Measurements from ENCODE around the gene HFE.
A peak's percentile ranks its signal among the peaks of the same experiment; 100 is the strongest.

The HFE gene

GRCh38 chr6:26120807-26121140 lies 33.5 kb downstream of the HFE start:
- no peak overlapping the region for H3K56ac ChIP-seq (ENCODE audit: low read length)
- H3K36me3 ChIP-seq (ENCODE audit: control insufficient read depth, insufficient read depth, low read length) = no peaks in the 10 kb centered on the region
- no peaks in the 10 kb centered on the region for H3K27me3 ChIP-seq (ENCODE audit: insufficient read depth, low read length, poor library complexity)
- WGBS (ENCODE audit: extremely low coverage, insufficient coverage, low lambda C conversion rate) = no CpG with 5 or more reads among the region's 3 CpGs
- no peak overlapping the region for H3K4me2 ChIP-seq (ENCODE audit: low read length)
- H3K27ac ChIP-seq (ENCODE audit: low read depth, low read length) = no peak overlapping the region
- H3K4ac ChIP-seq (ENCODE audit: low read depth, low read length) = no peak overlapping the region
- no peak overlapping the region for H3K4me3 ChIP-seq (ENCODE audit: low read length)
- H3K4me1 ChIP-seq (ENCODE audit: control insufficient read depth, low read depth, low read length) = no peaks in the 10 kb centered on the region
- H2BK15ac ChIP-seq (replicated peaks; ENCODE audit: low read depth) = no peak overlapping the region
- H4K8ac ChIP-seq (ENCODE audit: low read depth, low read length) = no peak overlapping the region
- no peak overlapping the region for H4K5ac ChIP-seq (ENCODE audit: low read length)
- peaks cover 15% of the 10 kb centered on the region for H3K79me2 ChIP-seq (ENCODE audit: control insufficient read depth, insufficient read depth, low read length)
- DNase-seq = no peak
- H2BK5ac ChIP-seq (ENCODE audit: low read length) = no peak overlapping the region
- H2AK5ac ChIP-seq (ENCODE audit: low read length) = no peak overlapping the region
- H3K18ac ChIP-seq (ENCODE audit: low read length) = no peak overlapping the region
- H3K9ac ChIP-seq (ENCODE audit: low read length) = no peak overlapping the region
- H3K23ac ChIP-seq (ENCODE audit: low read length) = no peak overlapping the region
- H2BK120ac ChIP-seq (ENCODE audit: low read depth, low read length) = no peak overlapping the region
- no peaks in the 10 kb centered on the region for H3K79me1 ChIP-seq (ENCODE audit: low read length)

GRCh38 chr6:26121141-26122004 lies 34.1 kb downstream of the HFE start:
- no peak overlapping the region for H3K18ac ChIP-seq (ENCODE audit: low read length)
- no peak overlapping the region for H3K4me2 ChIP-seq (ENCODE audit: low read length)
- H4K8ac ChIP-seq (ENCODE audit: low read depth, low read length) = peak overlapping the region; percentile 56
- WGBS (ENCODE audit: extremely low coverage, insufficient coverage, low lambda C conversion rate) = no CpG with 5 or more reads among the region's 18 CpGs
- H3K36me3 ChIP-seq (ENCODE audit: control insufficient read depth, insufficient read depth, low read length) = no peaks in the 10 kb centered on the region
- H3K79me2 ChIP-seq (ENCODE audit: control insufficient read depth, insufficient read depth, low read length) = peaks cover 20% of the 10 kb centered on the region
- H3K23ac ChIP-seq (ENCODE audit: low read length) = no peak overlapping the region
- H3K27ac ChIP-seq (ENCODE audit: low read depth, low read length) = no peak overlapping the region
- no peaks in the 10 kb centered on the region for H3K27me3 ChIP-seq (ENCODE audit: insufficient read depth, low read length, poor library complexity)
- no peak overlapping the region for H3K4me3 ChIP-seq (ENCODE audit: low read length)
- DNase-seq = no peak
- H2BK120ac ChIP-seq (ENCODE audit: low read depth, low read length) = no peak overlapping the region
- H2AK5ac ChIP-seq (ENCODE audit: low read length) = no peak overlapping the region
- no peak overlapping the region for H4K5ac ChIP-seq (ENCODE audit: low read length)
- no peaks in the 10 kb centered on the region for H3K4me1 ChIP-seq (ENCODE audit: control insufficient read depth, low read depth, low read length)
- peak overlapping the region; percentile 2 for H3K4ac ChIP-seq (ENCODE audit: low read depth, low read length)
- H3K79me1 ChIP-seq (ENCODE audit: low read length) = no peaks in the 10 kb centered on the region
- H3K9ac ChIP-seq (ENCODE audit: low read length) = no peak overlapping the region
- H3K56ac ChIP-seq (ENCODE audit: low read length) = peak overlapping the region; percentile 47
- H2BK15ac ChIP-seq (replicated peaks; ENCODE audit: low read depth) = no peak overlapping the region
- no peak overlapping the region for H2BK5ac ChIP-seq (ENCODE audit: low read length)

GRCh38 chr6:26122005-26122388 lies 34.8 kb downstream of the HFE start:
- no peaks in the 10 kb centered on the region for H3K27me3 ChIP-seq (ENCODE audit: insufficient read depth, low read length, poor library complexity)
- H3K4me3 ChIP-seq (ENCODE audit: low read length) = no peak overlapping the region
- H3K18ac ChIP-seq (ENCODE audit: low read length) = peak overlapping the region; percentile 28
- WGBS (ENCODE audit: extremely low coverage, insufficient coverage, low lambda C conversion rate) = no CpG with 5 or more reads among the region's 4 CpGs
- no peak overlapping the region for H2AK5ac ChIP-seq (ENCODE audit: low read length)
- no peak overlapping the region for H4K8ac ChIP-seq (ENCODE audit: low read depth, low read length)
- no peak overlapping the region for H3K4ac ChIP-seq (ENCODE audit: low read depth, low read length)
- H3K79me2 ChIP-seq (ENCODE audit: control insufficient read depth, insufficient read depth, low read length) = peaks cover 25% of the 10 kb centered on the region
- no peak overlapping the region for H3K23ac ChIP-seq (ENCODE audit: low read length)
- no peak overlapping the region for H2BK15ac ChIP-seq (replicated peaks; ENCODE audit: low read depth)
- H3K56ac ChIP-seq (ENCODE audit: low read length) = peak overlapping the region; percentile 26
- DNase-seq = no peak
- H2BK5ac ChIP-seq (ENCODE audit: low read length) = no peak overlapping the region
- H3K27ac ChIP-seq (ENCODE audit: low read depth, low read length) = no peak overlapping the region
- no peaks in the 10 kb centered on the region for H3K36me3 ChIP-seq (ENCODE audit: control insufficient read depth, insufficient read depth, low read length)
- H4K5ac ChIP-seq (ENCODE audit: low read length) = no peak overlapping the region
- H3K9ac ChIP-seq (ENCODE audit: low read length) = peak overlapping the region; percentile 22
- no peak overlapping the region for H3K4me2 ChIP-seq (ENCODE audit: low read length)
- no peaks in the 10 kb centered on the region for H3K4me1 ChIP-seq (ENCODE audit: control insufficient read depth, low read depth, low read length)
- H3K79me1 ChIP-seq (ENCODE audit: low read length) = peaks cover 2% of the 10 kb centered on the region
- no peak overlapping the region for H2BK120ac ChIP-seq (ENCODE audit: low read depth, low read length)

- H3K9ac ChIP-seq (ENCODE audit: low read length) = peak overlapping the region; percentile 75
- peak overlapping the region; percentile 54 for H2BK120ac ChIP-seq (ENCODE audit: low read depth, low read length)
- H3K56ac ChIP-seq (ENCODE audit: low read length) = peak overlapping the region; percentile 84
- no peak overlapping the region for H3K23ac ChIP-seq (ENCODE audit: low read length)
- peak overlapping the region; percentile 73 for H3K27ac ChIP-seq (ENCODE audit: low read depth, low read length)
- no peaks in the 10 kb centered on the region for H3K36me3 ChIP-seq (ENCODE audit: control insufficient read depth, insufficient read depth, low read length)
- H3K79me2 ChIP-seq (ENCODE audit: control insufficient read depth, insufficient read depth, low read length) = peaks cover 29% of the 10 kb centered on the region
- H2AK5ac ChIP-seq (ENCODE audit: low read length) = peak overlapping the region; percentile 11
- DNase-seq = peak; percentile 82
- peaks cover 2% of the 10 kb centered on the region for H3K79me1 ChIP-seq (ENCODE audit: low read length)
- H3K27me3 ChIP-seq (ENCODE audit: insufficient read depth, low read length, poor library complexity) = no peaks in the 10 kb centered on the region
- H3K18ac ChIP-seq (ENCODE audit: low read length) = peak overlapping the region; percentile 95
- H4K5ac ChIP-seq (ENCODE audit: low read length) = no peak overlapping the region
- H3K4me3 ChIP-seq (ENCODE audit: low read length) = no peak overlapping the region
- peak overlapping the region; percentile 13 for H4K8ac ChIP-seq (ENCODE audit: low read depth, low read length)
- peak overlapping the region; percentile 82 for H2BK5ac ChIP-seq (ENCODE audit: low read length)
- no CpG with 5 or more reads among the region's 6 CpGs for WGBS (ENCODE audit: extremely low coverage, insufficient coverage, low lambda C conversion rate)
- H3K4me1 ChIP-seq (ENCODE audit: control insufficient read depth, low read depth, low read length) = no peaks in the 10 kb centered on the region
- H2BK15ac ChIP-seq (replicated peaks; ENCODE audit: low read depth) = no peak overlapping the region
- peak overlapping the region; percentile 97 for H3K4ac ChIP-seq (ENCODE audit: low read depth, low read length)
- peak overlapping the region; percentile 26 for H3K4me2 ChIP-seq (ENCODE audit: low read length)
These were observed 35.2 kb downstream of the HFE start for GRCh38 chr6:26122402-26122792.

- peak overlapping the region; percentile 79 for H2BK120ac ChIP-seq (ENCODE audit: low read depth, low read length)
These were observed 35.8 kb downstream of the HFE start for GRCh38 chr6:26122793-26123674.

More at GRCh38 chr6:26122793-26123674, 35.8 kb downstream of the HFE start:
- peak; percentile 100 for DNase-seq
- H2AK5ac ChIP-seq (ENCODE audit: low read length) = peak overlapping the region; percentile 11
- H3K4ac ChIP-seq (ENCODE audit: low read depth, low read length) = peak overlapping the region; percentile 48
- WGBS (ENCODE audit: extremely low coverage, insufficient coverage, low lambda C conversion rate) = no CpG with 5 or more reads among the region's 38 CpGs
- peak overlapping the region; percentile 79 for H3K4me3 ChIP-seq (ENCODE audit: low read length)
- peaks cover 31% of the 10 kb centered on the region for H3K79me2 ChIP-seq (ENCODE audit: control insufficient read depth, insufficient read depth, low read length)
- peak overlapping the region; percentile 97 for H3K23ac ChIP-seq (ENCODE audit: low read length)
- no peak overlapping the region for H4K5ac ChIP-seq (ENCODE audit: low read length)
- peak overlapping the region; percentile 42 for H3K4me2 ChIP-seq (ENCODE audit: low read length)
- peak overlapping the region; percentile 99 for H4K8ac ChIP-seq (ENCODE audit: low read depth, low read length)
- peak overlapping the region; percentile 94 for H3K9ac ChIP-seq (ENCODE audit: low read length)
- peak overlapping the region; percentile 82 for H2BK5ac ChIP-seq (ENCODE audit: low read length)
- H3K27me3 ChIP-seq (ENCODE audit: insufficient read depth, low read length, poor library complexity) = no peaks in the 10 kb centered on the region
- peak overlapping the region; percentile 89 for H3K56ac ChIP-seq (ENCODE audit: low read length)
- no peak overlapping the region for H2BK15ac ChIP-seq (replicated peaks; ENCODE audit: low read depth)
- peak overlapping the region; percentile 98 for H3K18ac ChIP-seq (ENCODE audit: low read length)
- H3K27ac ChIP-seq (ENCODE audit: low read depth, low read length) = peak overlapping the region; percentile 96
- H3K36me3 ChIP-seq (ENCODE audit: control insufficient read depth, insufficient read depth, low read length) = no peaks in the 10 kb centered on the region
- H3K4me1 ChIP-seq (ENCODE audit: control insufficient read depth, low read depth, low read length) = no peaks in the 10 kb centered on the region
- H3K79me1 ChIP-seq (ENCODE audit: low read length) = peaks cover 2% of the 10 kb centered on the region

All from mesendoderm (in vitro differentiated cells).